GM12878 (cell line): ENCODE measurements around the gene CCNH. TPM values are rescaled to one million over a fixed set of nuclear protein-coding genes. Genes with fewer than 3 reads are reported as not detected.
A peak's percentile ranks its signal among the peaks of the same experiment; 100 is the strongest.

Experiments used
- ATAC-seq: fragments of 200-7000 bp; cut with Tn5 transposase; 3 replicates; pipeline ENCODE4 v1.9.1; 2020; ENCODE audit warnings: mild to moderate bottlenecking, moderate library complexity
- BruUV-seq: library from RNA; stranded (reverse); fragments of 400-500 nt; replicated peaks from 2 replicates; lab custom pipeline; 2021; lab: Mats Ljungman, UMichigan
- CTCF ChIA-PET: fragments of 300-600 bp; sonication (Branson Sonifier 250); formaldehyde crosslinking; extraction: SDS; loops from one replicate; lab custom pipeline; 2021; ENCODE audit warnings: inconsistent platforms; lab: Yijun Ruan, JAX
- POLR2A ChIA-PET: fragments of 350-600 bp; formaldehyde crosslinking; extraction: SDS; loops from one replicate; lab custom pipeline; 2021; ENCODE audit warnings: inconsistent platforms; lab: Charles Lee
- RAD21 ChIA-PET: fragments of 300-600 bp; sonication (Branson Sonifier 250); formaldehyde crosslinking; loops from one replicate; lab custom pipeline; 2023; ENCODE audit warnings: antibody characterized with exemption; ENCODE audit not compliant: unreplicated experiment; lab: Charles Lee
- SMC1A ChIA-PET: fragments of 300-600 bp; sonication (Branson Sonifier 250); formaldehyde crosslinking; loops from one replicate; lab custom pipeline; 2023; ENCODE audit not compliant: unreplicated experiment, uncharacterized antibody; lab: Charles Lee
- DNase-seq: peaks from one replicate; pipeline ENCODE4 v3.0.0-alpha.2; 2011; ENCODE audit warnings: low read depth, low spot score
- FAIRE-seq: peaks from 3 replicates; lab custom pipeline; 2011; peaks lifted over from hg19 to GRCh38; lab: Jason Lieb, UNC
- H2AFZ ChIP-seq: 2 replicates; pipeline ENCODE4 v1.6.0; 2011; ENCODE audit warnings: low read depth, low read length, control low read depth; ENCODE audit not compliant: control insufficient read depth
- H3K27ac ChIP-seq: 2 replicates; pipeline ENCODE4 v1.5.1; 2011; ENCODE audit warnings: control low read depth; ENCODE audit not compliant: control insufficient read depth, insufficient read depth
- H3K27me3 ChIP-seq, 2 experiments: replicated peaks in 1 of 2; 2 replicates each; pipeline versions ENCODE4 v1.6.0 to v1.6.1; 2011; ENCODE audit warnings: low read length in 1 of 2; ENCODE audit not compliant: control insufficient read depth in 2 of 2, insufficient read depth in 2 of 2
- H3K36me3 ChIP-seq, 2 experiments: 2 replicates each; pipeline ENCODE4 v1.5.1; 2011; ENCODE audit warnings: low read length in 1 of 2; ENCODE audit not compliant: control insufficient read depth in 2 of 2, insufficient read depth in 2 of 2
- H3K4me1 ChIP-seq: 2 replicates; pipeline ENCODE4 v1.6.1; 2011; ENCODE audit warnings: mild to moderate bottlenecking, low read length, moderate library complexity, mixed read lengths; ENCODE audit not compliant: control insufficient read depth, insufficient read depth
- H3K4me2 ChIP-seq: 2 replicates; pipeline ENCODE4 v1.6.0; 2011; ENCODE audit warnings: control low read depth; ENCODE audit not compliant: control insufficient read depth, insufficient read depth
- H3K4me3 ChIP-seq: fragments of 200-600 bp; sonication (generic); 2 replicates; pipeline ENCODE4 v1.5.1; 2016
- H3K79me2 ChIP-seq: 2 replicates; pipeline ENCODE4 v1.6.0; 2011; ENCODE audit warnings: low read length; ENCODE audit not compliant: control insufficient read depth, insufficient read depth
- H3K9ac ChIP-seq: 2 replicates; pipeline ENCODE4 v1.8.0; 2011; ENCODE audit warnings: low read length, control low read depth, mixed read lengths; ENCODE audit not compliant: control insufficient read depth, insufficient read depth
- H3K9me3 ChIP-seq: replicated peaks from 3 replicates; pipeline ENCODE4 v1.5.1; 2011; ENCODE audit warnings: mild to moderate bottlenecking, low read length; ENCODE audit not compliant: control insufficient read depth, insufficient read depth
- H4K20me1 ChIP-seq: 2 replicates; pipeline ENCODE4 v1.6.0; 2011; ENCODE audit not compliant: control insufficient read depth, insufficient read depth
- BCL3 ChIP-seq: IDR thresholded peaks from 2 replicates; pipeline ENCODE4 v1.6.1; 2011; ENCODE audit warnings: borderline replicate concordance, low read depth, mild to moderate bottlenecking, moderate library complexity, low read length; ENCODE audit not compliant: insufficient read depth, poor library complexity, severe bottlenecking
- PML ChIP-seq: IDR thresholded peaks from 2 replicates; pipeline ENCODE4 v1.6.1; 2012; ENCODE audit warnings: low read length, inconsistent platforms
- POLR2A ChIP-seq: IDR thresholded peaks from 2 replicates; pipeline ENCODE4 v1.6.1; 2011; ENCODE audit warnings: low read depth, mild to moderate bottlenecking, low read length
- TCF7 ChIP-seq: IDR thresholded peaks from 2 replicates; pipeline ENCODE4 v1.6.1; 2014; ENCODE audit warnings: antibody characterized with exemption, borderline replicate concordance
- WGBS: methylation state at CpG from one replicate; pipeline ENCODE4 v1.1.6; 2016; ENCODE audit warnings: low lambda C conversion rate; ENCODE audit not compliant: insufficient replicate concordance, insufficient coverage; ENCODE audit errors: missing lambda C conversion rate; 5-methylcytosine and 5-hydroxymethylcytosine counted together
- in situ Hi-C: fragments of 300-500 bp; cut with MboI; formaldehyde crosslinking; loops from 9 replicates; pipeline ENCODE4 v1.14.3; 2018; ENCODE audit warnings: mixed read lengths
- intact Hi-C: fragments of 100-400 bp; cut with micrococcal nuclease; formaldehyde crosslinking; loops from one replicate; pipeline ENCODE4 v1.14.2; 2022; ENCODE audit not compliant: unreplicated experiment
- polyA plus RNA-seq, 11 experiments: library from polyadenylated mRNA; depleted of rRNA in 4 of 11; unstranded in 6 of 11; stranded (reverse) in 5 of 11; fragments of >200 nt; fragmentation: Nextera tagmentation in 4 of 11; fragmentation: Illumina TruSeq in 1 of 11; extraction: Ambion mirVana in 4 of 11; extraction: Trizol in 1 of 11; gene quantifications; 1 replicate in 1 of 11; 2 replicates in 10 of 11; pipeline versions ENCODE4 v1.2.1 to v1.2.3, GENCODE V29; 2011 to 2016; ENCODE audit warnings: inconsistent platforms in 2 of 11, missing spikeins in 2 of 11, low read depth in 1 of 11
- total RNA-seq, 4 experiments: library from RNA; depleted of rRNA in 3 of 4; stranded (reverse); fragments of >200 nt in 3 of 4; fragmentation: Illumina TruSeq in 1 of 4; extraction: Trizol in 1 of 4; gene quantifications; 2 replicates each; pipeline versions ENCODE4 v1.2.1 to v1.2.3, GENCODE V29; 2013 to 2021

The CCNH gene
- total and polyA plus RNA-seq, 10 of the 15 experiments (the other 5 are each of a cell fraction or from before 2014, with no cell fraction given), result 43.9 to 116 (median 81.4) TPM

DNA sequence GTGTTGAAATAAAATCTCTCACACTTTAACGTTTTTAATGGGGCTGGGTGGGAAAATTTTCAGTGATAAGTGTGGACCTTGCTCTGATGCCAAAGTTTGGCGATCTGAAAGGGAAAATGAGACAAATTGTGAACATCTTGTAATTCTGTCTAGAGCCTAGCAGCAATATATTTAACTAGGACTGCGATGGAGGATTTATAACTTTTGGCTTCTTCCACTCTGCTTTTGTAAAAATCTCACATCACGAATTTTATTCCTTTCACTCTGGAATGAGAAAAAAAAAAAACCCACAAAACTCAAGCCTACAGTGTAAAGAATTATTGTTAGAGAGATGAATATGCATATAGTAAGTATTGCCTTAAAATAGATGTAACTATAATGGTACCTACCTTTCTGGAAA lies 19.9 kb downstream of the CCNH start:
- no peak overlapping the region for H3K4me2 ChIP-seq
- ChIA-PET POLR2A (interaction anchor here (1.9 kb wide), 1 partner anchor 21 kb away, joined by 7 read pairs; no protein-coding TSS in a partner anchor), CTCF (interaction anchor here (1.0 to 3.0 kb wide), 5 partner anchors 8 to 43 kb away, joined by 3 to 24 read pairs (median 5); no protein-coding TSS in a partner anchor), SMC1A (interaction anchor here (0.7 to 1.5 kb wide), 3 partner anchors 8 to 322 kb away, joined by 3 to 4 read pairs (median 3); no protein-coding TSS in a partner anchor)
- no peaks in the 10 kb centered on the region for H3K79me2 ChIP-seq
- H4K20me1 ChIP-seq, result no peaks in the 10 kb centered on the region
- no peaks in the 10 kb centered on the region for H3K9me3 ChIP-seq
- DNase-seq (no peak), FAIRE-seq (no peak), ATAC-seq (no peak)
- no peaks in the 10 kb centered on the region for H3K27me3 ChIP-seq
- no peak overlapping the region for H3K27ac ChIP-seq
- no peaks in the 10 kb centered on the region for H3K4me1 ChIP-seq
- 97% methylated on average over 4 of the region's 4 CpGs for WGBS
- BruUV-seq, result no TSS peak
- in situ Hi-C loops, result no loop called here
- H3K4me3 ChIP-seq, result no peak overlapping the region
- no peak for TF ChIP-seq TCF7
- TF ChIP-seq, all 136 proteins: peak for 0
- peaks cover 2 to 31% of the 10 kb centered on the region in 2 experiments for H3K36me3 ChIP-seq
- H3K9ac ChIP-seq, result no peak overlapping the region
- H2AFZ ChIP-seq, result no peak overlapping the region
- RAD21 ChIA-PET, result interaction anchor here (0.5 to 1.7 kb wide), 2 partner anchors 134 to 322 kb away, joined by 5 read pairs; no protein-coding TSS in a partner anchor
- intact Hi-C loops, result no loop called here

DNA sequence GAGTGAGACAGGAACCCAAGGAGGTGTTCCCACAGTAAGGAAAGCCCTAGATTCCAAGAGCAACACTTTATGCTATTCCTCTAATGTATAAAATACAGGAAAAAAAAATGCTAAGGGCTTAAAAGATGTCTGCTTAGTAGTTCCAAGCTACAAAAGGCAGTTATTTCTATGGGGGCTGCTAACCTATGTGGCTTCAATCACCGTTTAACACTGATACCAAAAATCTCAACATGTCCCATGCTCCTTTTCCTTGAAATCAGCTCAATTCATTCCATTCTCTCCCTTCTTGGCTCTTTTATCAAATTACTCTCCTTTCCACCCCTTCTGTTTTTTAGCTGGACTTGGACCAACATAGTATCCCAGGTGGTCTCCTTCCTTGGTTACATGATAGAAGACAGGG lies 20.6 kb downstream of the CCNH start:
- no TSS peak for BruUV-seq
- intact Hi-C loops, result no loop called here
- no peaks in the 10 kb centered on the region for H3K9me3 ChIP-seq
- H3K27me3 ChIP-seq, result no peaks in the 10 kb centered on the region
- H3K9ac ChIP-seq, result no peak overlapping the region
- TF ChIP-seq PML, result no peak
- no peak for TF ChIP-seq POLR2A
- peak; percentile 6 for TF ChIP-seq BCL3
- RAD21 ChIA-PET, result interaction anchor here (1.0 to 1.7 kb wide), 2 partner anchors 11 to 321 kb away, joined by 3 to 5 read pairs; no protein-coding TSS in a partner anchor
- no peaks in the 10 kb centered on the region for H3K4me1 ChIP-seq
- H3K4me3 ChIP-seq, result no peak overlapping the region
- no peak overlapping the region for H2AFZ ChIP-seq
- DNase-seq (no peak), ATAC-seq (no peak), FAIRE-seq (no peak)
- SMC1A ChIA-PET, result interaction anchor here (0.7 to 1.7 kb wide), 3 partner anchors 7 to 322 kb away, joined by 3 to 7 read pairs (median 3); no protein-coding TSS in a partner anchor
- in situ Hi-C loops, result no loop called here
- no peak overlapping the region for H3K4me2 ChIP-seq
- peaks cover 2 to 30% of the 10 kb centered on the region in 2 experiments for H3K36me3 ChIP-seq
- 94% methylated on average over 1 of the region's 1 CpG for WGBS
- CTCF ChIA-PET, result interaction anchor here (1.0 to 3.0 kb wide), 9 partner anchors 9 to 323 kb away, joined by 3 to 24 read pairs (median 4); no protein-coding TSS in a partner anchor
- no peaks in the 10 kb centered on the region for H3K79me2 ChIP-seq
- H3K27ac ChIP-seq, result no peak overlapping the region
- no peaks in the 10 kb centered on the region for H4K20me1 ChIP-seq
- POLR2A ChIA-PET, result interaction anchor here (1.9 kb wide), 1 partner anchor 20 kb away, joined by 7 read pairs; no protein-coding TSS in a partner anchor
